ENCODE results near the gene RAI1.

RAI1 gene

DNA sequence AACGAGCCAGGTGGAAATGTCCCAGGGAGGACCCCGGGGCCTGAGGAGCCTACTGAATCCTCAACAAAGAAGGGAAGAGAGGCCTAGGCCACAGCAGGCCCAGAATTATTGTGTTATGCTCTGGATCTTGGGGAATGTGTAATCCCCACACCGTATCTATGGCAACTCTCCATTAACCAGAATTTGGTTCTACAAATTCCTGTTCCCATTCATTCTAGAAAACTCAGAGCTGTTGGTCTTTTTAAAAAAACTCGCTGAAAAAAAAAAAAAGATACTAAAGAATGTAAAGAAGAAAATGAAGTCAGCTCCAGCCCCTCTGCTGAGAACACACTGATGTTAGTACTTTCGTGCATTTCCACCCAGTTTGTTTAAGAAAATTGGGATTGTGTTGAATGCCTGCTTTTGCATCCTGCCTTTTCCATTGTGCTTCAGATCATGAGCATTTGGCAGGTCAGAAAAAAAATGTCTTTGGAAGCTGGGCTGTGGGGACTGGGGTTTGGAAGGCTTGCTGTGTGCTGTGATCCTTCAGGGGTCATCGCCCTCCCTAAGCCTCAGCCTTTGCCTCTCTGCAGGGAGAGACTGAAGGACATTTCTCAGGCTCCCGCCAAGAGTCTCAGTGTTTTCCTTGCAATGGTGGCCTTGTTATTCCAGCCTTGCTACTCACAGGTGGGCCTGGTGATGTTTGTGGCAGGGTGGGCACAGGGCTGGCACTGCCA is 86.1 kb downstream of the RAI1 start:
- DNase-seq (ENCODE audit: low read depth), result no peak

GRCh38 chr17:17767887-17768418 is 86.7 kb downstream of the RAI1 start:
- no peak for DNase-seq (ENCODE audit: low read depth)

DNA sequence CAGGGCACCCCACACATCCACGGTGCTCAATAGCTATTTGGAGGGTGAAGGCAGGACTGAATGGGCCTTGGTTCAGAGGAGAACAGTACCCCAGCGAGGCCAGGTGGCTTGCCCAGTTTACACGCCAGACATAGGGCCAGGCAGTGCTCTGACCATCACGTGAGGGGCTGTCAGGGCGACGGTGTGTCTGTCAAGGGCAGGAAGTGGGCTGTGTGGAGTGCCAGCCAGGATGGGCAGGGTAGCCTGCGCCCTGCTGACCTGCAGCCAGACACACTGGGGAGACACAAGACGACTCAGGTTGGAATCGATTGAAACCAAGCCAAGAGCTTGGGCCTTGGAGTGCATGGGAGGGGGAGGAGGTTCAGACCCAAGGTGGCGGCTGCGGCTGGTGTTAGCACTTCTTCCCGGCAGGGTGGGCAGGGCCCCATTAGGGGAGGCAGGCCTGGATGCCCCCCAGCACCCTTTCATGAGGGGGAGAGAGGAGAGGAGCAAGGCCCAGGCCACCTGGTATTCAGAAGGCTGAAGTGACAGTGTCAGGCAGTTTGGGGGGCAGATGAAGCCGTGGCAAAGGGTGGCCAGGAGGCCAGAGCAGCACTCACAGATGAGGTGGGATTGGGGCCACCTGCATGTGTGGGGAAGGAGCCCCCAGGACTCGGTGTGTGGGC is 87.3 kb downstream of the RAI1 start:
- no peak for DNase-seq (ENCODE audit: low read depth)

- DNase-seq (ENCODE audit: low read depth), result no peak
Observed at GRCh38 chr17:17769869-17770631, 88.8 kb downstream of the RAI1 start.

DNA sequence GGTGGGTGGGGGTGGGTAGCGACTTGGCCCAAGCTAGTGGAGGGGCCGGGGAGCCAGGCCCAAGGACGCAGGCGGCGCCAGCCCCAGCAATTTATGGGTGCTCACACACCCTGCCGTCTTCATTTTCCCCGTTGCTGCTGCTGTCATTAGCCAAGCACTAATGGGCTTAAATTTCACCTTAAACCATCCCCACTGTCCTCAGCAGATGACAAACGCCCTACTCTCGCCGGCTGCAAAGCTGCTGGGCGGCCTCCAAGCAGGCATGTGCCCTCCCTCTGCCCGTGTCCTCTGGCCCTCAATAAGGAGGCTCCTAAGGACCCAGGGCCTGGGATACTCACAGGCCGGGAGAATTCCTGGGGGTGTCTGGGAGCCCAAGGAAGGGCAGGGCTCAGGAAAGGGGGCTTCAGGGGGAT is 89.4 kb downstream of the RAI1 start:
- DNase-seq (ENCODE audit: low read depth), result no peak

- DNase-seq (ENCODE audit: low read depth), result no peak
Observed at GRCh38 chr17:17771498-17772201, 90.4 kb downstream of the RAI1 start.

GRCh38 chr17:17772231-17772630 is 91.0 kb downstream of the RAI1 start:
- no peak for DNase-seq (ENCODE audit: low read depth)

DNA sequence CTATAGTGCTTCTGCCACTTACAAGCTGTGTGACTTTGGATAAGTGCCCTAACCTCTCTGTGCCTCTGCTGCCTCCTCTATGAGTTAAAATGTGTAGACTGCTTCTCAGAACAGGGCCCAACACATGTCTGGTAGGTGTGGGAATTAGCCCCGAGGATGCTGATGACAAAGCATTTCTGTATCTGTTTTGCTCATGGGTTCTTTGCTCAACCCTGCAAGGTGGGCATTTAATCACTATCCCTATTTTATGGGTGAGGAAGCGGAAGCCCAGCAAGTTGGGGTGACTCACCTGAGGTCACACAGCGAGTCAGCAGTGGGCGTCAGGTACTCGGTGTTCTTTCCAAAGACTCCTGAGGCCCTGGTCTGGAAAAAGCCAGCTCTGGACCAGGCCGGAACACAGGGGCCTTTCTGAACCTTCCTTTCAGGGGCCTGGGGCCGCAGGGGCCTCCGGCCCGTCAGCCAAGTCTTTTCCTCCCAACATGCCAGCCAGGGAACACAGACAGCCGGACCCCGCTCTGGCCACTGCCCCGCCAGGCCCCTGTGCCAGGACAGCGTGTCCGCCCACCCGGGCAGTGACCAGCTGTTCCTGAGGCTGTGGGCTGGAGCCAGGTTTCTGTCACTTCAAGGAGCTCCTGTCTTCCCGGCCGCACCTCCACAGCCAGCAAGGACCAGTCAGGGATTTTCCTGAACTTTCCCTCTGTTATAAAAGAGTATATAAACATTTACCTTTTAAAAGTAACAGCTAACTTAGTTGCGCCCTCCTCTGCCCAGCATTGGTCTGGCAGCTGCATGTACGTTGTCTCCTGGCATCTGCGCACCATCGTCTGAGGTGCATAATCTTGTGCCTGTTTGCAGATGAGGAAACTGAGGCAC is 93.0 kb downstream of the RAI1 start:
- no peak for DNase-seq (ENCODE audit: low read depth)

DNA sequence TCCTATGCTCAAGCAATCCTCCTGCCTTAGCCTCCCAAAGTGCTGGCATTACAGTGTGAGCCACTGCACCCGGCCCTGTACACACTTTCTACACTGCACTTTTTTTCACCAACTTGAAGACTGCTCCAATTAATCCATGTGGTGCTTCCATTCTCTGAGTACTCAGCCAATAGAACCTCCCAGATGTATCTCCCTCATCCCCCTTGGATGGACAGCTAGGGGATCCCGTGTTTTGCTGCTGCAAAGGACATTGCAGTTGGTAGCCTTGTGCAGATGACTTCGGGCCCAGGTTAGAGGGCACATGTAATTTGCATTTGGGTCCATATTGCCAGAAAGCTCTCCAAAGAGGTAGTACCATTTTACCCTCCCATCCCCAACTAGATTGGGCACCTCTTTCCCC is 95.6 kb downstream of the RAI1 start:
- no peak for DNase-seq (ENCODE audit: low read depth)

GRCh38 chr17:17778308-17779014 is 97.2 kb downstream of the RAI1 start:
- no peak for DNase-seq (ENCODE audit: low read depth)

DNA sequence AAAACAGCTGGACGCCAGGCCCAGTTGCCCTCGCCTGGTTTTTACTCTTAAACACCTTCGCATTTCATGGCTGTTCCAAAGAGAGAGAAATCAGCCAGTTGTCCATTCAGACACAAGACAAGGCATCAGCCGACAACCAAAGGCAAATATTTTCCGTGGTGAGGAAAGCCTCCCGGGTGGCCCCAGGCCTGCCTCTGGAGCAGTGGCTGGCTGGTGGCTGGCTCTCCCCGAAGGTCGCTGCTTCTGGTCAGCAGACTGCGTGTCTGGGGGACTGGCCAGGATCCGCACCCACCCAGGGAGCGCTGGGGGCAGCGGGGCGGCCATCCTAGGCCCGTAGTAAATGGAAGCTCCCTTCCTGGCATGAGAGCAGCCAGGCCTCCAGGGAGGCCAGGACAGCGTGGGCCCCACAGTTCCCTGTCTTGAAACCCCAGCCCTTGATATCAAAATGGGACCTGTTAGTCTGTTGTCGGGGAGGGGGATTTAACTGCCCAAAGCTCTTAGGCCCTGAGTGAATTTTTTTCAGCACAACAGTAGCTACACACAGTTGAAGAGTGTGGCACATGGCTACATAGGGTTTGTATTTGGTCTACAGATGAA is 97.9 kb downstream of the RAI1 start:
- DNase-seq (ENCODE audit: low read depth), result no peak

DNA sequence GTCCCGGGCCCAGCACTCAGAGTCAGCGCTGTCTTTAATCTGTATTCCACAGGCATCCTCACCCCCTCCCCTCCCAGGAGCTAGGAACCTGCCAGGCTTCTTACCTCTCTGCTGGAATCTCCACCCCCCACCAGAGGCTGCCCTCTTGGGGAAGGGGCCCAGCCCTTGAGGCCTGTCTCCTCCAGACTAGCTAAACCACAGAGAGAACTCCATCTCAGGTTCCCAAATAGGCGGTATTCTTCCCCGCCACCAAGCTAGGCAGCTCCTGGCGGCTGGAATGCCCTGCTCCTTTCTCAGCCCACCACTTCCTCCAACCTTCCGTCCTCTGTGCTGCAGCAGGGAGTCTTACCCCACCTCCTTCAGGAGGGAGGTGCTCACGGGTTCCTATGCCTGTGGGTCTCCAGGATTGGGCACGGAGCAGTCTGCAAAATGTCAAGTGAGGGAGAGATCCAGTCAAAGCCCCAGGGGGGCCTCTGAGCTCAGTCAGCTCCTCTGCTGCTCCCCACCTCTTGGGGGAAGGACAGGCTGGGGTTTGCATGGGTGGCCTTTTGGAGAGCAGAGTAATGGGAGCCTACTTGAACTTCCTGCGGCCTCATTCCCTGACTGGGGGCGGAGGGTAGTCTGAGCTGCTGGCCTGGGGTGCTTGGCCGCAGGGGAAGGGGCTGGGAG is 99.8 kb downstream of the RAI1 start:
- peak; percentile 38 for DNase-seq (ENCODE audit: low read depth)

- DNase-seq (ENCODE audit: low read depth), result no peak
Observed at GRCh38 chr17:17781591-17782496, 100.6 kb downstream of the RAI1 start.

DNA sequence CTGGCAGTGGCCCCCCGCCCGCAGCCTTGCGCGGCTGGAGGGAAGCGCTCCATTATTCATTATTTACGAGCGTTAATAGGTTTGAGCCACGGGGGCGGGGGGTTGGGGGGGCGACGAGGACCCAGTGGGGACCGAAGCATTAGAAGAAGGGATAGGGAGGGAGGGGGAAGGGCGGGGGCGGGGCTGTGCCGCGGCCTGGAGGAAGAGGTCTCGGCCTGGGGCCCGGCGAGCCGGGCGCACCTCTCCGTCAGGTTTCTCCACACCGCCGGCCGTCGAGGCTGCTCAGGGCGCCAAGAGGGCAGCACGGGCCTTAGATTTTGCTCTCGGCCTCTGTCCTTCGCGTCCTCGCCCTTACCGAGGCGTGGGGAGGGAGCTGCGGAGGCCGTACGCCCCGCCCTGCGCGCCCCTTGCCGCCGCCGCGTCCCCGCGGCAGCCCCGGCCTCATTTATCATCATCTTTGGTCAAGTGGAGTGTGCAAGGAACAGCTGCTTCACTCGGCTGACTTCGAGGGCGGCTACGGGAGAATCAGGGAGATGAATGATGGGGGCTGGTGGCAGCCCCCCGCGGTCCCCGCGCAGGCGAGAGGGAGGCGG is 101.4 kb downstream of the RAI1 start:
- DNase-seq (ENCODE audit: low read depth), result no peak

DNA sequence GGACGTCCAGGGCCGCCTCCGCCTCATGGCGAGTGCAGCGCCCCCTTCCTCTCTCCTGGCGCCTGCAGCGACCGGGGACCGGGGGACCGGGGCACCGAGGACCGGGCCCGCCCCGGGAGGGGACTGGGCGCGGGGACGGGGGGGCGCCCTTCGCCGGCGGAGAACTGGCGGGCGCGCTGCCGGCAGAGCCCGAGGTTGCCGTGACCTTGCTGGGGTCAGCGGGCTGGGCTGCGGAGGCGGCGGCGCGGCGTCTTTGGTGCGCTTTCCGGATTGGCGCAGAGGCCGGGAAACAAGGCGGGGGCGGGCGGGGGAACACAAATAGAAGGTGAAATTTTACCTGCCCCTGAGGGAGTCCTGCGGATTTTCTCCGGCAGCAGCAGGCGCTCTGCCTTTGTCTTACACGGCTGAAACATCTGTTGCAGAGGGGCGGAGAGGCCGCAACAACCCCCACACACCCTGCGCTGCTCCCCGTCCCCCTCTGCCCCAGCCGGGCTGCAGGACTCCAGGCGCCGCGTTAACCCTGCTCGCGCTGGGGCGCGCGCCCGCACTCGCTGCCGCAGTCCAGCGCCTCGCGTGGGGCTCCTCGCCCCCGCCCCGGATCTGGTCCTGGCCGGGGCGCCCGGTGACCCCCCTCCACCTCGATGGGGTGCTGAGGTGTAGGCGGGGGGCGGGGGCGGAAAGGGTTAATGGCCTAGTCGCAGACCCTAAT is 102.0 kb downstream of the RAI1 start:
- DNase-seq (ENCODE audit: low read depth), result no peak

- no peak for DNase-seq (ENCODE audit: low read depth)
Observed at GRCh38 chr17:17783825-17784656, 102.8 kb downstream of the RAI1 start.

All from non-pigmented ciliary epithelial cell (primary cell).